Measurements from ENCODE around the gene GJB5.

Gene GJB5

DNA sequence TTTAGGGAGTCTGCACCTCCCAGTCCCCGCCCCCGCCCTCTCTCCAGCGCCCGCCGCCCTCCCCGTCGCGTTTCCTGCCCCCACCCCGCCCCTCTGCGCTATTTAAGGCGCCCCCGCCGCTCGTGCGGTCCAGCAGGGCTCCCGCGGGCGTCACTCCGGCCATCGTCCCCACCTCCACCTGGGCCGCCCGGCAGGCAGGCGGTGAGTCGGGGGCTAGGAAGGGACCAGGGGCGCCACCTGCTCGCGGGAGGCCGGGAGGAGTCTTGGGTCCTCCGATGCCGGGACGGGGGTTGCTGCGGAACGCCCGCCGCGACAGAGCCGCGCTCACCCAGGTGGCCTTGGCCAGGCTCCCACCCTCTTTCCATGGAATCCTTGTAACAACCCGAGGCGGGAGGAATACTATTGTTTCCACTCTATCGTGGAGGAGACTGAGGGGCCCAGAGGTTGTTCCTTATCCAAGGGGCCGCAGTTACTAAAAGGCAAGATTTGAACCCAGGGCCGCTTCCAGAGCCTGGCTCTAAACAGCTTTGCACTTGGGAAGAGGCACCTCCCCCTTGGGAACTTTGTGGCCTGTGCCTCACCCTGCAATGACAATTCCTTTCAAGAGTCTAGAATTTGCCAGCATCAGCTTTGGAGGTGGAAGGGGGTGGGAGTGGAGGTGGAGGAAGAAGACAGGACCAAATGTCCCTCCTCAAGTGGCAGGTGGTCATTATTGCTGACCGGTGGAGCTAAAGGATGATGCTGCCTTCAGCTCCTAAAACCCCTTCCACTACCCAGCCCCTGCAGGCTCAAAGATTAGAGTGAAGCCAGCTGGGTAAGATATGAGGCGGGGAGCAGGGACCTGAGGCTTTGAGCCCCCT is 38.3 kb downstream of the GJB5 start, which contains the start of gene GJA4:
TSS of gene GJA4 (plus strand) at position 132 of the 860 bp plus-strand sequence. CDS start 1,215 bp downstream, outside the sequence.
- no peak within 1 kb of the TSS for H3K4me3 Mint-ChIP-seq

DNA sequence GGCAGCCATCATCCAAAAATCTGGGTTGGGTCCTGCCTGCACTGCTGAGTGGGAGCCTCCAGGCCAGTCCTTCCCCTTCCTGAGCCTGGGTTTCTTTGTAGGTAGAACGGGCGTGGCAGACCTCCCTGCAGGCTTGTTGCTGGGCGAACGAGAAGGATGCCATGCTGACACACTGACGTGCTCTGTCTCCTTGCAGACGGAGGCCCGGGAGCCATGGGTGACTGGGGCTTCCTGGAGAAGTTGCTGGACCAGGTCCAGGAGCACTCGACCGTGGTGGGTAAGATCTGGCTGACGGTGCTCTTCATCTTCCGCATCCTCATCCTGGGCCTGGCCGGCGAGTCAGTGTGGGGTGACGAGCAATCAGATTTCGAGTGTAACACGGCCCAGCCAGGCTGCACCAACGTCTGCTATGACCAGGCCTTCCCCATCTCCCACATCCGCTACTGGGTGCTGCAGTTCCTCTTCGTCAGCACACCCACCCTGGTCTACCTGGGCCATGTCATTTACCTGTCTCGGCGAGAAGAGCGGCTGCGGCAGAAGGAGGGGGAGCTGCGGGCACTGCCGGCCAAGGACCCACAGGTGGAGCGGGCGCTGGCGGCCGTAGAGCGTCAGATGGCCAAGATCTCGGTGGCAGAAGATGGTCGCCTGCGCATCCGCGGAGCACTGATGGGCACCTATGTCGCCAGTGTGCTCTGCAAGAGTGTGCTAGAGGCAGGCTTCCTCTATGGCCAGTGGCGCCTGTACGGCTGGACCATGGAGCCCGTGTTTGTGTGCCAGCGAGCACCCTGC is 39.3 kb downstream of the GJB5 start:
- H3K4me1 Mint-ChIP-seq: peaks cover 24% of the 10 kb centered on the region
- H3K4me3 Mint-ChIP-seq: no peak overlapping the region
- H3K36me3 Mint-ChIP-seq: peaks cover 14% of the 10 kb centered on the region
- H3K9me3 Mint-ChIP-seq: no peaks in the 10 kb centered on the region
- H3K27ac Mint-ChIP-seq: no peak overlapping the region
- ATAC-seq: no peak
- peaks cover 54% of the 10 kb centered on the region for H3K27me3 Mint-ChIP-seq

More for the DNA sequence above, 38.3 kb downstream of the GJB5 start, which contains the start of gene GJA4:
- Mint-ChIP-seq H3K9me3 (no peaks in the 10 kb centered on the region), H3K4me1 (peaks cover 24% of the 10 kb centered on the region), H3K27ac (no peak within 1 kb of the TSS), H3K27me3 (peaks cover 57% of the 10 kb centered on the region), H3K36me3 (peaks cover 14% of the 10 kb centered on the region)
- no peak for ATAC-seq

DNA sequence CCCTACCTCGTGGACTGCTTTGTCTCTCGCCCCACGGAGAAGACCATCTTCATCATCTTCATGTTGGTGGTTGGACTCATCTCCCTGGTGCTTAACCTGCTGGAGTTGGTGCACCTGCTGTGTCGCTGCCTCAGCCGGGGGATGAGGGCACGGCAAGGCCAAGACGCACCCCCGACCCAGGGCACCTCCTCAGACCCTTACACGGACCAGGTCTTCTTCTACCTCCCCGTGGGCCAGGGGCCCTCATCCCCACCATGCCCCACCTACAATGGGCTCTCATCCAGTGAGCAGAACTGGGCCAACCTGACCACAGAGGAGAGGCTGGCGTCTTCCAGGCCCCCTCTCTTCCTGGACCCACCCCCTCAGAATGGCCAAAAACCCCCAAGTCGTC is 39.9 kb downstream of the GJB5 start:
- ATAC-seq: no peak
- Mint-ChIP-seq H3K27ac (no peak overlapping the region), H3K9me3 (no peaks in the 10 kb centered on the region), H3K4me1 (peaks cover 24% of the 10 kb centered on the region), H3K36me3 (peaks cover 14% of the 10 kb centered on the region), H3K27me3 (peaks cover 48% of the 10 kb centered on the region), H3K4me3 (no peak overlapping the region)

DNA sequence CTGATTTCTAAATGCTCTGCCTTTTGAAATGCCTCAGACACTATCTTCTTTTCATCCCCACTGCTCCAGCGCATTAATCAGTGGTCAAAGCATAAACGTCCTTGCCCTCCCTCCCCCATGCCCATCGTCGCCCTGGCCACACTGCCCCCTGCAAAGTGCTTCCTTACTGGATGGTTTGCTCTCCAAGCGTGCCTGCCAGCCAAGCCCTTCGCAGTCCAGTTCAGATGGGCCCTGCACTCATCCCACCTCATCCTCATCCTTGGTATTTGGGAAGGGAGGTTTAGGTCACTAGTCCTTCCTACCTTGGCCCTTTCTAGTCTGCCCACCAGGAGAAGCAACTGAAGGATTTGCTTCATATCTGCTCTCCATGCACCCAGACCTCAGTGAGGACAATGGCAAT is 41.1 kb downstream of the GJB5 start:
- Mint-ChIP-seq H3K9me3 (no peaks in the 10 kb centered on the region), H3K4me1 (peaks cover 31% of the 10 kb centered on the region), H3K4me3 (no peak overlapping the region), H3K27me3 (peaks cover 36% of the 10 kb centered on the region), H3K36me3 (peaks cover 14% of the 10 kb centered on the region), H3K27ac (no peak overlapping the region)
- ATAC-seq: no peak

DNA sequence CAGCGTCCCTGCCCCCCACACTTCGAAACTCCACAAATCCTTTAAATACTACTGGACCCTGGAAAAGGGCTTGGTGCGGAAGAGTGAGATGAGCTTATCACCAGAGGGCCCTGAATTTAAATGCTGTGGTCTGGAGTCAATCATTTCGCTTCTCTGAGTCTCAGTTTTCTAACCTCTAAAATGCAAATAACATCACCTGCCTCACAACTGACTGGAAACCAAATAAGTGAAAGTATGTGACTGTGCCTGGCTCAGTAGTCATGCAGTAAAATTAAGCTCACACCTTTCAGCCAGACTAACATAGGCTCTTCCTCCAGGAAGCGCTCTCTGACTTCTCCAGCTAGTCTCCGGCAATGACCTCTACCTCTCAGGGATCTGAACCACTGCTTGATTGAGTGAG is 42.1 kb downstream of the GJB5 start:
- no peak overlapping the region for H3K4me3 Mint-ChIP-seq
- H3K36me3 Mint-ChIP-seq: peaks cover 14% of the 10 kb centered on the region
- peak; percentile 38 for ATAC-seq

DNA sequence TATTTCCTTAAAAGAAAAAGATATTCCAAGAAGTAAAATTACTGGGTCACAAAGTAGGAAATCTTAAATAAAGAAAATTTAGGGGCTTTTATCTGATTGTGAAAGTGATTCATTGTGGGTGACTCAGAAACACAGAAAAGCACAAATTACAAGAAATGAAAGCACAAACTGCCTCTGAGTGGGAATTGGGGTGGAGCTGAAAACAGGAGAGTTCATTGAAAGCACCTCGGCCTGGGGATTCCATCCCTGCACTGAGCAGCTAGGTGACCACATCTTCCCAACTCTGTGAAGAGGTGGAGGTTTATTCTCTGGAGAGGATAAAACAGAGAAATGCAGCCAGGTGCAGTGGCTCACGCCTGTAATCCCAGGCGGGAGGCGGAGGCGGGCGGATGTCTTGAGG is 45.4 kb downstream of the GJB5 start:
- Mint-ChIP-seq H3K4me1 (peaks cover 14% of the 10 kb centered on the region), H3K9me3 (peaks cover 4% of the 10 kb centered on the region), H3K27ac (no peak overlapping the region), H3K36me3 (peaks cover 19% of the 10 kb centered on the region), H3K4me3 (no peak overlapping the region), H3K27me3 (peaks cover 3% of the 10 kb centered on the region)
- ATAC-seq: no peak

More for the DNA sequence above, 42.1 kb downstream of the GJB5 start:
- Mint-ChIP-seq H3K27me3 (peaks cover 27% of the 10 kb centered on the region), H3K27ac (no peak overlapping the region), H3K9me3 (no peaks in the 10 kb centered on the region), H3K4me1 (peaks cover 28% of the 10 kb centered on the region)

DNA sequence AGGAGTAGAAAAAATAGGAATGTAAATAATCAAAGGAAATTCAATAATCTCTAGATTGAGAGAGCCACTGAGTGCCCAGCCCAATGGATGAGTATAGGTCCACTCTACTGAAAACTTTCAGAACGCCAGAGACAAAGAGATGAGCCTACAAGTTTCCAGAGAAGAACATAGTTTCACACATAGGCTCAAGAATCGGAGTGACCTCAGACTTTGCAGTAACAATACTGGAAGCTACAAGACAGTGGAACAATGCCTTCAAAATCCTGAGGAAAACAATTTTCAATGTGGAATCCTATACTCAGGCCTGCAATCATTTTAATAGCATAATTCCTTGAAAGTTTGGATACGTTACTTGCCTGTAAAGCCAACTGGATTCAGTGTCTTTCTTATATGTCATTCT is 48.9 kb downstream of the GJB5 start:
- peaks cover 27% of the 10 kb centered on the region for H3K36me3 Mint-ChIP-seq
- peaks cover 8% of the 10 kb centered on the region for H3K4me1 Mint-ChIP-seq
- no peak overlapping the region for H3K4me3 Mint-ChIP-seq
- H3K27me3 Mint-ChIP-seq: no peaks in the 10 kb centered on the region
- no peak for ATAC-seq
- no peak overlapping the region for H3K27ac Mint-ChIP-seq
- H3K9me3 Mint-ChIP-seq: peaks cover 4% of the 10 kb centered on the region

DNA sequence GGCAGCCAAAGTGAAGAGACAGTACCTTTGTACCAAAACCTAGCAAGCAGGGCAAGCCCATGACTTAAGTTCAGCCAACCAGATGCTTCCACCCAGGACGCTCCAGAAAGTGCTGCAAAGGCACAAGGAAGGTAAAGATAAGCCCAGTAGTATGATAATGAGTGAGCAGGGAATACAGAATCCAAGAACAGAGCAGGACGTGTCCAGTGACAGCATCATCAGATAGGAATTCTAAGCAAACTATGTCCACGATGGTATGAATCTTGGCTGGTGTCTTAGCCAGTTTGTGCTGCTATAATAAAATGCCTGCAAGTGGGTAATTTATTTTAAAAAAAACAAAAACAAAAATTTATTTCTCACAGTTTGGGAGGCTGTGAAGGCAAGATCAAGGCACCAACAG is 51.5 kb downstream of the GJB5 start:
- H3K27me3 Mint-ChIP-seq: no peaks in the 10 kb centered on the region
- H3K36me3 Mint-ChIP-seq: peaks cover 40% of the 10 kb centered on the region
- no peak overlapping the region for H3K4me3 Mint-ChIP-seq
- no peak overlapping the region for H3K27ac Mint-ChIP-seq
- no peaks in the 10 kb centered on the region for H3K4me1 Mint-ChIP-seq
- H3K9me3 Mint-ChIP-seq: peaks cover 8% of the 10 kb centered on the region
- no peak for ATAC-seq
